Iris pigment epithelial cell (primary cell): Measurements from ENCODE around the gene CHN2.

ENCODE experiments used
- DNase-seq: peaks from one replicate; pipeline ENCODE4 v3.0.0-alpha.2; 2011; ENCODE audit warnings: low read depth

The CHN2 gene

DNA sequence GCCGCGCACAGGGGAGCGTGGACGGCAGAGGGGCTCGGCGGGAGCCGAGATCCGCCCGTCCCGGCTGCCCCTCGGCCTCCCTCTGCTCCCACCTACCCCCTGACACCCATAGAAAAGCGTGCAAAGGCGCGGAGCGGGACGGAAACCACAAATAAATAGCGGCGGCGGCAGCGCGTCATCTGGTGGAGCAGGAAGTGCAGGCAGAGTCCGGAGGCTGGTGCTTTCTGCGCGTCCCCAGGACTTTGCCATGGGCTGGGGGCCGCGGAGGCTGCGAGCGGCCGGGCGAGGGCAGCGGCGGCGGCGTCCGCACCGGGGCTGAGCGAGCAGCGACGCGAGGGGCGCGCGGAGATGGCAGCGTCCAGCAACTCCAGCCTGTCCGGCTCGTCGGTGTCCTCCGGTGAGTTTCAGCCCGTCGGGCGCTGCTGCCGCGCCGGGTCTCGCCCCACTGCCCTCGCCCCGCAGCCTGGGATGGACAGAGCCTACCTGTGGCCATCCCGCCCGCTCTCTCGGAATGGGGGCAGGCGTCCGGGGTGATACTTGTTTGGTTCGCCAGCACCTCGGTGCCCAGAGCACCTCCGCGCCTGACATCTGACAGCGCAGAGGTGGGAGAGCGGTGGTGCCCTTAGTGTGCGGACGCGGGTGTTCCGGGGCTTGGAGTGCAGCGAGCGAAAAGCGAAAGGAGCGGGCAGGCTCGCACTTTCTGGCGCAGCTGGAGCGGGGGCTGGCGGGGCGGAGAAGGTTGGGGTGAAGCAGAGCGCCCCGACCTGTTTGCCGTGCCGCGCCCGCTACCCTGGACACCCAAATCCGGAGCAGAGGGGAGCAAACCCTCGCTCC, at the start of gene CHN2:
Gene CHN2, plus strand, starts transcription at position 182 of the 834 bp plus-strand sequence.
- DNase-seq = peak; percentile 17

- no peak for DNase-seq
These were observed 49.0 kb upstream of the CHN2 start for GRCh38 chr7:29145553-29146056.

DNA sequence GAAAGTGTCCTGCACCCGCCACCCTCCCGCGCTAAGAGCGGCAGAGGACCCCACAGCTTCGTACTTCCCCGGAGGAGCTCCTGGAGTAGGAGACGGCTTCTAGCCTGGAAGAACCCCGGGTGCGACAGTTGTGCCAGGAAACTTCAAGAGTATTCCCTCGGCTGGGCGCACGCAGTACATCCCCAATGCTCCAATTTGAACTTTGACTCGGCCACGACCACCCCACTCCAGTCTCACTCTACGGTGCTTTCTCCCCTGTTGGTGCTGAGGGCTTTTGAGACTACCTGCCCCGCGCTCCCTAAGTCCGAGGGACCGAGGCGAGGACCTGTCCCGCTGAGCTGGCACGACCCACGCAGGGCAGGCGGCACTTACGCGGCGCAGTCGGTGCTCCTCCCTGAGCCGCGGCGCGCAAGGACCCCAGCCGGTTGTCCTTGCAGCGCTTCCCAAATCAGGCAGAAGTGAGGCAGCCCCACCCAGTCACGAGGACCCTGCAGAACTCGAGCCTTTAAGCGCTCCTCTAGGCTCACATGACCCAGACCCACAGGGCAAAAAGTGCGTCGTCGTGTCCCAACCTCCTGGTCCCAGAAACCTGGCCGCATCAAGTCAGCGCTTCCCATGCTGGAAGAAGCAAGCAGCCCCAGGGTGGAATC, 48.4 kb upstream of the CHN2 start, which contains the start of gene CPVL:
Gene CPVL, minus strand, starts transcription at position 481 of the 650 bp plus-strand sequence. CDS start 25,476 bp downstream, outside the sequence.
- DNase-seq = no peak

GRCh38 chr7:29146888-29147609, 47.5 kb upstream of the CHN2 start:
- no peak for DNase-seq

GRCh38 chr7:29147821-29148220, 46.8 kb upstream of the CHN2 start:
- DNase-seq = no peak

DNA sequence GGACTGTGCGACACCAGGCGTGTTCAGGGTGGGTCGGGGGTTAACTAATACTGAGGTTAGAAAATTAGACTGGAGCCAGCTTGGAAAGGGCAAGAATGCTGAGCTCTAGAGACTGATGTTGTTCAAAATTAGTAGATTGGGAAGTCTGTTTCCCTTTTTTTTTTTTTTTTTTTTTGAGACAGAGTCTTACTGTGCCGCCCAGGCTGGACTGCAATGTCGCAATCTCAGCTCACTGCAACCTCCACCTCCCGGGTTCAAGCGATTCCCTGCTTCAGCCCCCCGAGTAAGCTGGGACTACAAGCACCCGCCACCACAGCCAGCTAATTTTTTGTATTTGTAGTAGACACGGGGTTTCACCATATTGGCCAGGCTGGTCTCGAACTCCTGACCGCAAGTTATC, 45.5 kb upstream of the CHN2 start:
- no peak for DNase-seq

- DNase-seq = no peak
These were observed 43.7 kb upstream of the CHN2 start for GRCh38 chr7:29150856-29151255.

DNA sequence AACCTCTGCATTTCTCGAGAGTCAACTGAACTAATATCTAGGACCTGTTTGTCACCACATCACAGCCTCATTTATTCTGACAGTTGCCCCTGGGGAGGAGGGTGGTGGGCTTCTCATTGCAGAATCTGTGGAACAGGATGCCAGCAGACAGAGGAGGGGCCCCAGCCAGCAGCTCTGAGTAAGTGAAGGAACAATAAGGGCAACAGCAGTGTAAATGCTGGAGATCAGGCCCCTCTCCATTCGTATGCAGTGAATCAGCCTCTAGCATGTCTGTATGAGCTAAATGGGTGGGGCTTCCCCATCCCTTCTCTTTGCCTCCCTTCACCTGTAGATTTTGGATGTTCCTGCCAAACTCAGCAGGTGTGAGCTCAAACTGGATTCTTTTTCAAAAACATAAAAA, 40.5 kb upstream of the CHN2 start:
- DNase-seq = no peak

DNA sequence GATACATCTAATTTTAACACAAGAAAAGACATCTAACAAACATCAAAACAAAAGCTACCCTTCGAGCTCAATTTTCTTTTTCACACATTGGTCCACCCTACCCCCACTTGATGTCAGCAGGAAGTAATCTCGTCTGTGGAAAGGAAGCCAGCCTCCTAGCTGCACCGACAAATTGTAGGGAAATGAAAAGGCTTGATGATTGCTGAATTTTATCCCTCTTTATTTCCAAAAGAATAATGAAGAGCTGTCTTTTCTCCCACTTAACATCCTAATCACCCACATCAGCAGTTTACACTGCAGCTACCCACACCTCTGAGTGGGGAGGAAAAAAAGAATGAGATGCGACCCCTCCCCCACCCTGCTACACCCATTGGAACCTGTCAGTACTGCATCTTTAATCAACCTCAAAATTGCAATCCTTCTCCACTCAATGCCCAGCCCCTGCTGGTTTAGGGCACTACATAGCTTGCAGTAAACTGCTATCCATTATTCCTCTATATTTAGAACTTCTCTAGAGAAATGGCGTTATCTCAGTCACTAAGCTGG, 37.6 kb upstream of the CHN2 start:
- DNase-seq = no peak

GRCh38 chr7:29158795-29159423, 35.7 kb upstream of the CHN2 start:
- DNase-seq = no peak

GRCh38 chr7:29160080-29160479, 34.5 kb upstream of the CHN2 start:
- DNase-seq = no peak

GRCh38 chr7:29161231-29161630, 33.3 kb upstream of the CHN2 start:
- no peak for DNase-seq

- DNase-seq = no peak
These were observed 32.0 kb upstream of the CHN2 start for GRCh38 chr7:29162577-29162976.

- no peak for DNase-seq
These were observed 30.7 kb upstream of the CHN2 start for GRCh38 chr7:29163854-29164253.

DNA sequence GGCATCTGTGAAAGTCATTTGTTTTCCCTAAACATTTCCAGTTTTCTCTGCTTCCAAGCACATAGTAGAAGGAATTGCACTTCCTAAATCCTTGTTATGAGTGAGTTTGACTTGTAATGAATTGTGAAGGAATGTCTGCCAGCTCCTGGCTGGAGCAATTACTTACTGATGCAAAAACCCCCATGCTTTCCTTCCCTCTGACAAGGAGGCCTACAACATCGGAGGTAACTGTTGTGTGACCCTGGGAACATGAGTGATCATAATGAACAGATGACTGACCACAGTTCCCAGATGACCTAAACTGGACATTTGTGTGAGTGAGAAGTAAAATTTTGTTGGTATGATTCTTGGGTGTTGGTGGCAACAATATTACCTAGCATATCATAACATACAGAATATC, 26.9 kb upstream of the CHN2 start:
- DNase-seq = no peak

DNA sequence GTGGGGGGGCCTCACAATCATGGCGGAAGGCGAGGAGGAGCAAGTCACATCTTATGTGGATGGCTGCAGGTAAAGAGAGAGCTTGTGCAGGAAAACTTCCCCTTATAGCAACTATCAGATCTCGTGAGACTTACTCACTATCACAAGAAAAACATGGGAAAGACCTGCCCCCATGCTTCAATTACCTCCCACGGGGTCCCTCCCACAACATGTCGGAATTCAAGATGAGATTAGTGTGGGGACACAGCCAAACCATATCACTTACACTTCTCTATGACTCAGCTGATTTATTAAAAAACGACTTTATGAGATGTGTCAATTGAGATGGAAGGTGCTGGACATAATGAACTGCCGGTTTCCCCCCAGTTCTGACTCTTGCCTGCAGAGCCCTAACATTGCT, 23.8 kb upstream of the CHN2 start:
- no peak for DNase-seq

DNA sequence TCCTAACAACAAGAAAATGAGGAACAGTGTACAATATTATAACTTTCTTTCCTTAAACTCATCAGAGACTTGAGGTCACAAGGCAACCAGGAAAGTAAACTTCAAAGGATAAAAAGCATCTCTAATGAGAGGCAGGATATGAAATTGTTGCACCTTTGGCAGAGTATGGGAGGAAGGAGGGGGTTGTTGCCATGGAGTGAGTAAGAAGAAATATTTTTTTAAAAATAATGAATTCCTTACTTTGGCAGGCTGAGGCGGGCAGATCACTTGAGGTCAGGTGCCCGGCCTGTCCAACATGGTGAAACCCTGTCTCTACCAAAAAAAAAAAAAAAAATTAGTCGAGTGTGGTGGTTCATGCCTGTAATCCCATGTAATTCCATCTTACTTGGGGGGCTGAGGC, 21.1 kb upstream of the CHN2 start:
- DNase-seq = no peak

GRCh38 chr7:29177963-29178600, 16.5 kb upstream of the CHN2 start:
- no peak for DNase-seq

GRCh38 chr7:29179115-29179514, 15.5 kb upstream of the CHN2 start:
- no peak for DNase-seq

- DNase-seq = no peak
These were observed 10.0 kb upstream of the CHN2 start for GRCh38 chr7:29184599-29184998.

DNA sequence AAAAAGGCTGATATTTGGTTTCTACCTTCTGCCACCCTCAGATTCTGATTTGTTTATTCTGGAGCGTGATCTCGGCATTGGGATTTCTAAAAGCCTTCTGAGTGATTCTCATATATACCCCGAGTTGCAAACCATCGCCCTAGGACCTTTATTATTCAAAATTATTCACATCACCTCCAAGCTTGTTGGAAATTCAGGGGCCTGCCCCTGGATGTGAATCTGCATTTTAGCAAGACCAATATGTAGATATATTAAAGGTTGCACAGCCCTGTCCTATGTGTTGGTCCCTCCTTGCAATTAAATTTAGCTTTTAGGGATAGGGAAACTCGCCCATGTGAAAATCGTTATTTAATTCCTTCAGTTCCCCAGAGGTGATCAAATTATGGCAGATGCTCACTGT, 9.0 kb upstream of the CHN2 start:
- DNase-seq = no peak
